HG03103 (cell line): ENCODE measurements around the gene KIF5B.
"Not testable (repeated sequence)": the region's sequence is repeated elsewhere in the genome, so short reads cannot be mapped to it uniquely, and the experiment has no call there.

Source experiments
- ATAC-seq: cut with Tn5 transposase; IDR thresholded peaks from one replicate; pipeline ENCODE4 v1.9.1; 2021; ENCODE audit warnings: low read depth; ENCODE audit not compliant: unreplicated experiment

Gene KIF5B

DNA sequence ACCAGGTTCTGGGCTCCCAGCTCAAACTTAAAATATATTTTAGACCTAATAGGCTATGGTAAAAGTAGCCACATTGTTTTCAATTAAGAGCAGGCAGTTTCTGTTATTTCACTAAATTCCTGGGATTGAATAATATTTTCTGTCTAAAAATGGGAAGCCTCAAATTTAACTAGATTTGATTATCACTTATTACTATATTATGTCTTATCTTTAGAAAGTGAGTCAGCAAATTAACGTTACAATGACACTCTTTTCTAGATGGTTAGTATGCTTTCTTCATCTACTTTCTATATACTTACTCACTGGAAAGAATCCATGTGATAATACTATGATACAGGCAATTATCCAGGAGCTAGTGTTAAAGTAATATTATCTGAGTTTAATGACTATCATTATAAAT is 27.5 kb downstream of the KIF5B start:
- ATAC-seq: no peak

DNA sequence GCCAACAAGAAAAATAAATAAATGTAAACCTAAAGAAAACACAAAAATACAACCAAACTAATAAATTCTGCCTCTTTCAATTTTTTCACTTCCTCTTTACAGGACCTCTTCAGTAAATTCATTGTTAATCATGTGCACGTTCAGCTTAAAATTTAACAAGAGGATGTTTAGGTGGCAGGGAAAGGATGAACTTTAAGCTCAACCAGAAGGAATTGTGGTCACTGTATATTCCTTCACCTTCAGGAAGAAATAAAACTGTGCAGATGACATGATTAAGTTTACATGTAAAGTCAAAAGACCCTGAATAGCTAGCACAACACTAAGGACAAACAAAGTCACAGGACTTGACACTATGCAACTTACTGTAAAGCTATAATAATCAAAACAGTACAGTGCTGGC is 33.0 kb downstream of the KIF5B start:
- no peak for ATAC-seq

DNA sequence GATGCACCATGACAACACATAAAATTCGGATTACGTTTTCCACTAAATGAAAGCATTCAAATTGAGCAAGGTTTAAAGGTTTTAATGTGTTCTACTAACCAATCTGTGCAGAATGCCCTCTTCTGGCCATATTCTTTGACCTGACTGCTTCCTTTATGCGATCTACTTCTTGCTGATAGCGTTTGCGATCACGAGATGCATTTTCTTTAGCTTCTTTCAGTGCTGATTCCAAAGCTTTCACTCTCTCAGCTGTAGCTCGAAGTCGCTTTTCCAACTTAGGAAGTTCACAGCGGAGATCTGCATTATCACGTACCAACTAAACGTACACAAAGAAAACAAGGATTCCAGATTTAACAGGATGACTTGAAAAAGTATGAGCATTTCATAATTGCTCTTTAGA is 39.2 kb downstream of the KIF5B start:
- ATAC-seq: no peak

DNA sequence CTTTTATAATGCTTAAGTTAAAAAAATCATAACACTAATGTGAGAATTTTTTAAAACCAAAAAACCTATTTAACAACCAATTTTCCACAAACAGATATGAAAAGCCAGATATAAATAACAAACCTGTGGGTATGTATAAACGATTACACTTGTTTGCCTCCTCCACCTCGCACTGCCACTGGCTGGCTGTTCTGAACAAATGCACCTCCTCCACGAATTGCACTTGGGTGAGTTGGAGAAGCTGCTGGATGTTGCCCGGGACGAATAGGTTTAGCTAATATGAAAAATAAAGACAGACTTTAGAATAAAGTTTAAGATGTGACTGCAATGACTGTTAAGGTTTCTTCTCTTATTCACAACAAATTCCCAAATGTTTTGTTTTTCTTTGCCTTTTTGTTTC is 40.8 kb downstream of the KIF5B start:
- ATAC-seq: no peak

DNA sequence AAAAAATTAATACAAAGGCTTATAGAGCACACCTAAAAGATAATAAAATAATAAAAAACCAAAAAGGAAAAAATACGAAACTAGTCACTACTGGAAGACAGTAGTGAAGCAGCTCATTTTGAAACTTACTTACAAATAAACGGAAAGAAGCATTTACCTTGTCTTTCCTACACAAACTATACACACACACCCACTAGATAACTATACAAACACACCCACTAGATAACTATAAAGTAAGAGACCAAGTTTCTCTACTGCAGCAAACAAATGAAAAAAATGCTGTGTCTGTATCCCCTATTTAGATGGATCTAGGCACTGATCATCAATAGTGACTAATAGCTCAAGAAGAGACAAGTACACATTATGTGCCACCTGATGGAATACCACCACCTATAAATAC is 49.2 kb downstream of the KIF5B start:
- ATAC-seq: no peak

DNA sequence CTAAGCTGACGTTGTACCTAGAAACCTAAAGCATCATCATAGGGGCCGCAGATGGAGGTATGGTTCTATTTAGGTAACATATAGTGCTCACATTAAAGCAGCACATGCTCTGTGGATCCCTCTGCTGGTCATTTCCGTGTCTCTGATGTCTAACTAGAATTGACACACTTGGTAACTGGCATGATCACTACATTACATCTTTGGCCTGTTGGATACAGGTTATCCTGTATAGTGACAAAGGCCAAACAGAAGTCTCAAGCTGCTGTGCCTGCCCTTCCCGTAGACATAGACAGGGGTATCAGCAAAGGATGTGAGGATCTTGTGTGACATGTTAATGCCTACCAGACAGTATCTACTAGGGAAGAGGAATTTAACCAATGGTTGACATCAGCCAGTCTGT is 51.2 kb downstream of the KIF5B start:
- ATAC-seq: no peak

DNA sequence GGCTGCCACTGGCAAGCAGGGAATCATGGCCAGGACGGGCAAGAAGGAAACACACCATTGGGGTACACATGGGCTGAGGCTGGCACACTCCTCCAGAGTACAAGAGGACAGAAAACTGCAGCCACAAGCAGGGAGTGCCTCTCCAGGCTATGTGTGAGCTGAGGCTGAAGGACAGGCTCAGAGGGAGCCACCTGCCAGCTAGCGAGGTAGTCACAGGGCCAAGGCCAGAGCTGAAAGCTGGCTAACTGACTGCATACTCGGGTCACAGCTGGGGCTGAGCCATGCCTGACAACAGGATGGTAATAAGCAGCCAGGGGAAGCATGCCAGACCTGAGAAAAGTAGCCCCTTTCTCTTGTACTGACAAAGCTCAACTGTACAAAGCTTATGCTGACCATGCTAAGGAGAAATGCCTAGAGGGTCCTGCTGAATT is 52.0 kb downstream of the KIF5B start:
- ATAC-seq: no peak

DNA sequence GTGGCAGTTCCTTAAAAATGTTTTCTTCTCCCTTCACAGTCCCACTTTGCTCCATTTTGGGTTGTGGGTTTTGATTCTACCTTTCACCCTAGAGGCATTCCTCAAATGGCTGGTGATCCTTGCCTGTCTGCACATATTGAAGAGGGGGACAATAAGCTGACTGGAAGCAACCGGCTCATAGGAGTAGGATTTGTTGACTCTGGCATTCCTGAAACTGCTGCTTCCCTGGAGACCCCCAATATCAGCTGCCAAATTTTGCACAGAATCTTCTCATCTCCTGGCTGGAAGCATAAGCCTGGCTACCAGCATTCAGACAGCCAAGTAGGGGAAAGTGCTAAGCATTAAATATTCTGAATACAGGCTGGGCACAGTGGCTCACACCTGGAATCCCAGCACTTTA is 53.7 kb downstream of the KIF5B start:
- no peak for ATAC-seq

DNA sequence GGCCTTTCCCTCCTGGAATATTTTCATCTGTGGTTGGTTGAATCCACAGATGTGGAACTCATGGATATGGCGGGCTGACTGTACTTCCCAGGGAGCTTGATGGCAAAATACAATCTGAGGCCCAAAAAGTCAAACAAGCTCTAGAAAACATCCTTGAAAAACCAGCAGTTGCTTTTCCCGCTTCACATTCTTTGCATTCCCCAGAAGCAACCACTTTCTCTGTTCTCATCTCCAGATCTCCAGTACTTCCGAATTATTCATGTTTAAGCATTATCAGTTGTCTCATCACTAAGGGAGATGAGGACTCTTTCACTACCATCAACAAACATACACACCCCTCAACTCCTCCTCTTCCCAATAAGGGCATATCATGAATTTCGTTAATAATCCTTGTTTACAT is 55.3 kb downstream of the KIF5B start:
- ATAC-seq: no peak

DNA sequence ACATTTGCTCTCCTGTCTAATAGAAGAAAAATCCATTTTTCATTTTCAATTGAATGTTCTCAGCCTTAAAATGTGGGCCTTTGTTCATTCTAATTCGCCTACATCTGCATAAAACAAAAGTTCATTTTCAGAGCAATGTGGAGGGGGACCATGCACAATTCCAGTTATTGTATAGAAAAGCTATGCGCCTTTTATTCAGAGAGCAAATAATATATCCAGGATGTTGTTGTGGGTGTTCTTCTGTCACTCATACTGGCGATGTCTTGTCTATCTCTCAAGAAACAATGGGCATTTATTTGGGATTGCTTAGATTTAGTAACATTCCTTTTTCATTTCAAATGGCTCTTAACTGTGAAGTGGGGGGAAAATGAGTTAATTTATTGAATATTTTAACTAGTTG is 56.4 kb downstream of the KIF5B start:
- ATAC-seq: no peak

DNA sequence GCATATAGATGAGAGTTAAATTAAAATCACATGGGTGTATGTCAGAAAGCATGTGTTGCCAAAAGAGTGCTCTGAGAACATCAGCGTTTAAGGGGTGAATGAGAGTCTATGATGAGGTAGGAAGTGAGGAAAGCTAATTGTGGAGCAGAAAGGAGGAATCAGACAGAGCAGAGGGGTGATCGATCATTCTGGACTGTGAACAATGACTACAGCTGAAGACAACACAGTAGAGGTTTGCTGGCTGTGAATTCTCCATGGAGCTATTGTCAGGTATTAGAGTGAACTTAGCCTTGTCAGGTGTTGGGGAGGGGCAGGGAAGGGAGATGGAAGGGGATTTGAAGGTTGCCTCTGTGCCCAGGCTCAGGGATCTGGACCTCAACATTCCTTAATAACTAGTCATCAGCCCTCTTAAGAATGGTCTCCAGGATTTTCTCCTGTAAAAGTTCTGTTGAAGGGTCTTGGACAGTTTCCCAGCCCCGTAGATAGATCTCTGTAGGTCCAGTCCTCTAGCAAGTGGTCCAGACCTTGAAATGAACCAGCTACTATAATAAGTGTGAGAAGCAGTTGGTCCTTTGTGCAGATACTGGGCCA is 57.1 kb downstream of the KIF5B start:
- no peak for ATAC-seq

DNA sequence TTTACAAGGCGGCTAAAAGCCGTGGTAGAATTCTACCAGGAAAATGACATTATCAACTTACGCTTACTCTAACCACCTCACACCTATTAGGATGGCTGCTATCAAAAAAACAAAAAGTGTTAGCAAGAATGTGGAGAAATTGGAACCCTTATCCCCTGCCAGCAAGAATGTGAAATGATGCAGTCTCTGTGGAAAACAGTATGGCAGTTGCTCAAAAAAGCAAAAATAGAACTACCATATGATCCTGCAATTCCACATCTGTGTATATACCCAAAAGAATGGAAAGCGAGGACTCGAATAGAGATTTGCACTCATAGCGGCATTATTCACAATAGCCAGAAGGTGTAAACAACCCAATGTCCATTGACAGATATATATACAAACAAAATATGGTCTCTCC is 61.3 kb downstream of the KIF5B start:
- ATAC-seq: no peak

DNA sequence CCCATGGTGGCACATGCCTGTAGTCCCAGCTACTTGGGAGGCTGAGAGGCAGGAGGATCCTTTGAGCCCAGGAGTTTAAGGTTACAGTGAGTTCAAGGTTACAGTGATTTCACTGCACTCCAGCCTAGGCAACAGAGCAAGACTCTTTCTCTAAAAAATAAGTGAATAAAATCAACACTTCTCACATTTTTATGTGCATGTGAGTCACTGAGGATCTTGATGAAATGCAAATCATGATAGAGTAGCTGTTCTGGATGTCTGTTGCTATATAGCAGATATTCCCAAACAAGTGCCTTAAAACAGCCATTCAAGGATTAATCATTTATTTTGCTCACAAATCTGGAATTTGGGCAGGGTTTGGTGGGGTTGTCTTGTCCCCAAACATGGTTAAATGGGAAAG is 65.3 kb downstream of the KIF5B start:
- no peak for ATAC-seq

DNA sequence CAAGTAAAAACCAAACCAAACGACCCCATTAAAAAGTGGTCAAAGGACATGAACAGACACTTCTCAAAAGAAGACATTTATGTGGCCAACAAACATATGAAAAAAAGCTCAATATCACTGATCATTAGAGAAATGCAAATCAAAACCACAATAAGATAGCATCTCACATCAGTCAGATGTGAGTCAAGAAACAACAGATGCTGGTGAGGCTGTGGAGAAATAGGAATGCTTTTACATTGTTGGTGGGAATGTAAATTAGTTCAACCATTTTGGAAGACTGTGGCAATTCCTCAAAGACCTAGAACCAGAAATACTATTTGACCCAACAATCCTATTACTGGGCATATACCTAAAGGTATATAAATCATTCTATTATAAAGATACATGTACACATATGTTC is 68.4 kb downstream of the KIF5B start:
- not testable (repeated sequence) for ATAC-seq

DNA sequence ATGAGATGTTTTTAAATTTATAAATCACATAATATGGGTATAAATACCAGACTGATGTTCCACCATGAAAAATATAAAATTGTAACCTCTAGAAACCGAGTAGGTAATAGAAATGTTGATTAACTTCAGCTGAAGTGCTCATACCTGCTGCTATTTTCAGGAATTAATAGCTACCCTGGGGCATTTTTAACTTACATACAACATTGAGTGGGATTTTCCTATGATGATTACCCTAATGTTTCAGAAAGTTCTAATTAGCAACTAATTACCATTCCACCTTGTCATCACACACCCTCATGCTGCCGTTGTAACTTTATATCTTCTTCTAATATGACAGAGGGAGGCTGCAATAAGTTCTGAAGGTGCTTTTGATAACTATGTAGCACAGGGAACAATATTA is 74.1 kb downstream of the KIF5B start:
- ATAC-seq: no peak

DNA sequence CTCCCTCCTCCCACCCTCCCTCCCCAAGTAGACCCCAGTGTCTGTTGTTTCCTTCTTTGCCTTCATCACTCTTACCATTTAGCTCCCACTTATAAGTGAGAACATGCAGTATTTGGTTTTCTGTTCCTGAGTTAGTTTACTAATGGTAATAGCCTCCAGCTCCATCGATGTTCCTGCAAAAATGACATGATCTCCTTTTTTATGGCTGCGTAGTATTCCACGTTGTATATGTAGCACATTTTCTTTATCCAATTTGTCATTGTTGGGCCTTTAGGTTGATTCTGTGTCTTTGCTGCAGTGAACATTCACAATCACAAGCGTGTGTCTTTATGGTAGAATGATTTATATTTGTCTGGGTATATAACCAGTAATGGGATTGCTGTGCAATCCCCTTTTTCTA is 75.8 kb downstream of the KIF5B start:
- no peak for ATAC-seq

DNA sequence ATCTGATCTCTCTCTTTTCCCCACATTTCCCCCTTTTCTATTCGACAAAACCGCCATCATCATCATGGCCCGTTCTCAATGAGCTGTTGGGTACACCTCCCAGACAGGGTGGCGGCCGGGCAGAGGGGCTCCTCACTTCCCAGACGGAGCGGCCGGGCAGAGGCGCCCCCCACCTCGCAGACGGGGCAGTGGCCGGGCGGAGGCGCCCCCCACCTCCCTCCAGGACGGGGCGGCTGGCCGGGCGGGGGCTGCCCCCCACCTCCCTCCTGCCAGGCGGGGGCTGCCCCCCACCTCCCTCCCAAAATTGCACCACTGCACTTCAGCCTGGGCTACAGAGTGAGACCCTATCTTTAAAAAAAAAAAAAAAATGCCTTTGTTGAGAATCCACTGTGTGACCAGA is 77.2 kb downstream of the KIF5B start:
- ATAC-seq: not testable (repeated sequence)

DNA sequence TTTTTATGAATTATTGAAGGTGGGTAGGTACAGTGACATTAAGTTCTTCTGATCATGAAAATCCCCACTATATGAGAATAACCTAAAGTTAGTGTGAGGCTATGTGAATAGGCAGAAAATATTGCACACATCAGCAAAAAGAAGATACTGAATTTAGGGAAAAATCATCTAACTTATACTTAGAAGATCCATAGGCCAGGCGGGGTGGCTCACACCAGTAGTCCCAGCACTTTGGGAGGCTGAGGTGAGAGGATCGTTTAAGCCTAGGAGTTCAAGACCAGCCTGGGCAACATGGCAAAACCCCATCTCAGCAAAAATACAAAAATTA is 78.1 kb downstream of the KIF5B start:
- ATAC-seq: no peak

DNA sequence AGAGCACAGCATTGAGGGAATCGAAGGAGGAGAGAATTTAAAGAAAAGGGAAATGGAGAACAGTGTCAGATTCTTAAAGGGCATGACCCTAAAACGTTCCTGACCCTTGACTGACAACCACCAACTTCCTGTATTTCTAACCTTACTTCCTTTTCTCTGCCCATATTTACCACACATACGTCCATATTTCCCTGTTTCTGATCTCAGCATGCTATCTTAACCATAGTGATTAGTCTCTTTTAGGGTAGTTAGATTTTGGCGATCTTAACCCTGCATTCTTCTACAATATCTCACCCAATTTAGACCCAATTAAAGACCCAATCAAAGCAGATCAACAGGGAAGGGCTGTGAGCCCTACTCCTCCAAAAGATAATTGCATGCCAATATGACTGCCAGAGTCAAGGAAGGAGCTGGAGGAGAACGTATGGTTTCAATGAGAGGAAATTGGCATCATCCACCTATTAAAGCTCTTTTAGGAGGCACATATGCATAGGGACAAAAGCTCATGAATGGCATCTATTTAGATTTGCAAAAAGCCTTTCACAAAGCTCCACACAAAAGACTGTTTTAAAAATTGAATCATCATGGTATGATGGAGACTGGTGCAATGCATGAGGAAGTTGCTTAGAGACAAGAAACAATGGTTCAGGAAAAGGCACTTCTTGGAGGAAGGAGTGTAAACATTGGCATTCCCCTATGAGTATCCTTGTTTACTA is 78.6 kb downstream of the KIF5B start:
- ATAC-seq: no peak

DNA sequence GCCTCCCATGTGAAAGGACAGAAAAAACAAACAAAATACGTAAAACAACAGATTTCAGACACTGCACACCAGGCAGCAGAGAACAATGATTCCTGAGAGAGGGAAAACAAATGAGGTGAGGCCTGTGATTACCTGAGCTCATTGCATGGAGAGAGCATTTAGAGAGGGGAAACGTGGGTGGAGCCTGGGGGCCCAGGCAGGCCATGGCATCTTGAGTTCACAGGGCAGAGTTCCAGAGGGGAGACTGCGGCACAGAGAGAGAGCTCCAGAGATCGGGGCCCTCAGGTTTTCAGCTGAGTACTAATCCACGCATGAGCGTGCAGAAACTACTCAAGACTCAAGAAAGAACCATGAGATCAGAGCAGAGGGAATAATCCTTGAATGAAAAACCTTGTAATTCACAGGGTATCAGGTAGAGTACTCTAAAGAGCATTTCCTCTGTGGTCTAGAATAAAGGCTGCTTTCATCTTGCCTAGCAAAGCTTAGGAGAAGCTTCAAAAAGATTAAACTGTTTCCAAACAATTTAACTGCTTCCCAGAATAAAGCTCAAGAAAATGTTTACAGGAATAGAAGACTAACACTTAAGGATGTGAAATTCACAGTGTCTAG is 81.0 kb downstream of the KIF5B start:
- ATAC-seq: no peak

DNA sequence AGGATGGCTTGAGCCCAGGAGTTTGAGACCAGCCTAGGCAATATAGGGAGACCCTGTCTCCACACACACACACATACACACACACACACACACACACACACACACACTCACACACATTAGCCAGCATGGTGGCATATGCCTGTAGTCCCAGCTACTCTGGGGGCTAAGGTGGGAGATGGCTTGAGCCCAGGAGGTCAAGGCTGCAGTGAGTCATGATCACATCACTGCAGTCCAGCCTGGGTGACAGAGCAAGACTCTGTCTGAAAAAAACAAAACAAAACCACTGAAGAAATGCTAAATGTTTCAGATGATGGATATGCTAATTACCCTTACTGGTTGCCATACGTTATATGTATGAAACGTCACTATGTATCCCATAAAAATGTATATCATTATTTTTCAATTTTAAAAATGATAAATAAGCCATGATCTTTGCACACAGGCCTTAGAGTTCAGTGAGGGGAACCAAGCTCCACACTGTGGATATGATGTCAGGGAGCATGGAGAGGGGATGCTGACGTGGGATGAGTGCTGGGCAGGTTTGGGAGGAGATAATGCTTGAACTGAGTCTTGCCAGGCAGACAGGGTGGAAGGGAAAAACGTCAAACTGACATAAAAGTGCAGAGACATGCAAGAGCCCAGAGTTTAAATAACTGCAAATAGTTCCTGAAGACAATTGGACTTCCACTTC is 81.6 kb downstream of the KIF5B start:
- ATAC-seq: no peak

DNA sequence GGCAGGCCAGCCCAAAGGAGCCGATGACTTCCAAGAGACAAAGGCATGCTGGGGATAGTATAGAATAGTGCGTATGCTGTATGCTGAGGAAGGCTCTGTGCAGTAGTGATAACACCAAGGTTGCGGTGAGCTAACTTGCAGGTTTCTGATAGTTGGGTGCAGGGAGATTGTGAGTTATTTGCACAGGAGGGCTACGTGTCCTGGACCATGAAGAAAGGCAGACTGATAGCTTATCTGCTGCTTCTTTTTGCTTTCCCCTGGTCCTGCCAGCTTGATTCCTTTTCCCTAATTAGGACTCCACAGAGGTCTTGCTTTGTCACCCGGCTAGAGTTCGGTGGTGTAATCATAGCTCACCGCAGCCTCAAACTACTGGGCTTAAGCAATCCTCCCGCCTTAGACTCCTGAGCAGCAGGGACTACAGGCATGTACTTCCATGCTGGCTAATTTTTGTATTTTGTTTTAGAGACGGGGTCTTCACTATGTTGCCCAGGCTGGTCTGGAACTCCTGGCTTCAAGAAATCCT is 83.6 kb downstream of the KIF5B start:
- ATAC-seq: no peak
